HG02884 (cell line): ENCODE measurements around the gene PNLIPRP2.

ENCODE experiments used
- ATAC-seq: cut with Tn5 transposase; IDR thresholded peaks from one replicate; pipeline ENCODE4 v1.9.1; 2021; ENCODE audit warnings: mild to moderate bottlenecking, moderate library complexity; ENCODE audit not compliant: unreplicated experiment

PNLIPRP2 gene

DNA sequence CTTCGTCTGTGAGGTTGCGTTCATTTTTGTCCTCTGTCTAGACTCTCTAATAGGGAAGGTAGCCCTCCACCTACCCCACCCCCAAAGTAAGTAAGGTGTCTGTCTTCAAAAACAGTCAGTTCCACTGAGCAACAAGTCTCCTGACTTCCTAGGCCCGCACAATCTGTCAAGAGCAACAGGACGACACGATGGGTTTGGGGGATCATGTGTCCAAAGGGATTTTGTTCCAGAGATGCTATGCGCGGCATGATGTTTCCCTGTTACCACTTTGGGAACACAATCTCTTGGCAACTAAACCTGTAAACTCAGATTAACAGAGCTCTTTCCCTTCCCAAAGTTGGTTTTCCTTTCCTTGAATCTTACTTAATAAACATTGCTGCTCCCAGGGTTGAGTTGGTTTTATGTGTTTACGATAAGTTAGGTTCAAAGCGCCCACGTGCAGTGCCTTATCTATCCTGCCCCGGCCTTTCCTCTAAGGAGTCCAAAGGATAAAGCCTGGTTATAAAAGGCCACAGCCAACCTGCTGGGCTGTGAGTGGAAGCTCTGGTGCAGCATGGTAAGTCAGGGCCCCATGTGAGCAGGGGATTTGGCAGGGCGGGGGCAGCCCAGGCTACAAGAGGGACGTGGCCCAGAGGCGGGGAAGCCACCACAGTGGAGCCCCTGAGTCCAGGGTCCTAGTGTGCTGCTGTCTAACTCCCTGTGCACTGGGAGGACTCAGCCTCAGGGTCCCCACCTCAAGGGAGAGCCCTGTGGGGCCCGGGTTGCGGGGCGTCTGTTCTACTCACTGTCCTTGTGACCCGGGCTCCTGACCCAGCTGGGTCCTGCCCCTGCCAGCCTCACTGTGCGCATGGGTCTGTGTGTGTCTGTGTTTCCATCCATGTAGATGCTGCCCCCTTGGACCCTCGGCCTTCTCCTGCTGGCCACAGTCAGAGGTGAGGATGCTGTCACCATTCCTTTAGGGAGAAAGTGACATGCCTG, at the start of gene PNLIPRP2:
Gene PNLIPRP2, plus strand, starts transcription at position 531 of the 978 bp plus-strand sequence.
- no peak for ATAC-seq

- no peak for ATAC-seq
These were observed 46.0 kb upstream of the PNLIPRP2 start for GRCh38 chr10:116574797-116575196.

- ATAC-seq = no peak
These were observed 32.7 kb upstream of the PNLIPRP2 start for GRCh38 chr10:116587878-116588591.

DNA sequence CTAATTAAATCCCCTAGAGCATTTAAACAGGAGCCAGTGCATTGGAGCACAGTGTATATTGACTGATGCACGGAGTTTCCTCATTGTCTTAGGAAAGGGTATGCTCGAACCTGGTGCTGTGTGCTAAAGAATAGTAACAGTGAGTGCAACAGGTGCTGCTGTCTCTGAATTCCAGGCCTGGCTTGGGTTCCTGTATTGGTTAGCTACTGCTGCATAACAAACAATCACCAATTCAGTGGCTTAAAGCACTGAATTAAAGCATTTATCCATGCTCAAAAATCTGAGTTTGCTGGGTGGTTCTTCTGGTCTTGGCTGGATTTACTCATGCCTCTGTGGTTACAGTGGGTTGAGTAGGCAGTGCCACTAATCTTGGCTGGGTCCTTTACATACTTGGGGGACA, 31.8 kb upstream of the PNLIPRP2 start:
- ATAC-seq = no peak

DNA sequence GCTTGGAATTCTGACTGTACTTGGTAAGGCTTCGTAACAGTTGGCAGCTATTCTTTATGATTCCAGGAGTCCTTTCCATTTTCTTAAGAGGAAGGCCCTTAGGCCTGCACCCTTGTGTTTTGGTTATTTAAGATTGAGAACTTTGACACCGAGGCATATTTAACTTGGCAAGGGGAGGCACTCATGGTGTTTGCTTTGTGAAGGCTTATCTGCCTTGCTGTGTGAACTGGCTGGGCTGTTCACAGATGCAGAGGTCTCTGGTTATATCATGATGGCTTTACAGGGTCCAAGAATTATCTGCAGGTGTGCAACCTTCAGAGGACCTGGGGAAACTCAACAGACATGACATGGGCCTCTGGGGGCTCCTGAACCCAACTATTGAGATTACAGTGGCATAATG, 30.8 kb upstream of the PNLIPRP2 start:
- ATAC-seq = no peak

GRCh38 chr10:116590590-116591444, 29.9 kb upstream of the PNLIPRP2 start, which contains the start of gene PNLIPRP1:
TSS of gene PNLIPRP1 (plus strand) at chr10:116590959. CDS start at chr10:116591130, 171 bp downstream.
- ATAC-seq = no peak

GRCh38 chr10:116593139-116593740, 27.5 kb upstream of the PNLIPRP2 start:
- no peak for ATAC-seq

GRCh38 chr10:116594525-116595035, 26.2 kb upstream of the PNLIPRP2 start:
- no peak for ATAC-seq

- no peak for ATAC-seq
These were observed 24.7 kb upstream of the PNLIPRP2 start for GRCh38 chr10:116596062-116596461.

DNA sequence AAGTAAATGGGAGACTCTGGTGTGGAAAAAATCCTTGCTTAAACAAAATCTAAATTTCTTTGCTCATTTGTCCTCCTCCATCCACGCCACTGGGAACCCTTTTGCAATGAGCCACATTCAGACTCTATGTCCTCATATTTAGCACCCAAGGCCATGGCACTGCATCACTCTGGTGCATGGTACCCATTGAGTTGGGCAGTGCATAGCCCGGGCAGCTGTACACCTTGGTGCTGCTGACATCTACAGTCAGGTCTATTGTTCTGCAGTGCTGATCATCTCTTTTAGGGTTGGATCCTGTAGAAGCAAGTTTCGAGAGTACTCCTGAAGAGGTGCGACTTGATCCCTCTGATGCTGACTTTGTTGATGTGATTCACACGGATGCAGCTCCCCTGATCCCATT, 23.2 kb upstream of the PNLIPRP2 start:
- ATAC-seq = no peak

- no peak for ATAC-seq
These were observed 22.4 kb upstream of the PNLIPRP2 start for GRCh38 chr10:116598329-116598728.

DNA sequence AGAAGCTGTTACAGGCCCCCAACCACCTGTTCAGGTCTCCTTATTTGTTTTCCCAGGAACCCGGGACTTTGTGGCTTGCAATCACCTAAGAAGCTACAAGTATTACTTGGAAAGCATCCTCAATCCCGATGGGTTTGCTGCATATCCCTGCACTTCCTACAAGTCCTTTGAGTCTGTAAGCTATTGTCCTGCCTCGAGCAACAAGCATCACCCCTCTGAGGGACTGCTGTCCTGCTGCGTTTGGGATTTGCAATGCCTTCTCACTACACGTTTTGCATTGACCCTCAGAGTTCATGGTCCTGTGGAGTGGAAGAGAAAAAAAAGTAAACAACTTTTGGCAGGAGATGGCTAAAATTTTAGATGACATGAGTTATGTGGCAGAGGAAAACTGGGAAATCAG, 20.8 kb upstream of the PNLIPRP2 start:
- no peak for ATAC-seq

DNA sequence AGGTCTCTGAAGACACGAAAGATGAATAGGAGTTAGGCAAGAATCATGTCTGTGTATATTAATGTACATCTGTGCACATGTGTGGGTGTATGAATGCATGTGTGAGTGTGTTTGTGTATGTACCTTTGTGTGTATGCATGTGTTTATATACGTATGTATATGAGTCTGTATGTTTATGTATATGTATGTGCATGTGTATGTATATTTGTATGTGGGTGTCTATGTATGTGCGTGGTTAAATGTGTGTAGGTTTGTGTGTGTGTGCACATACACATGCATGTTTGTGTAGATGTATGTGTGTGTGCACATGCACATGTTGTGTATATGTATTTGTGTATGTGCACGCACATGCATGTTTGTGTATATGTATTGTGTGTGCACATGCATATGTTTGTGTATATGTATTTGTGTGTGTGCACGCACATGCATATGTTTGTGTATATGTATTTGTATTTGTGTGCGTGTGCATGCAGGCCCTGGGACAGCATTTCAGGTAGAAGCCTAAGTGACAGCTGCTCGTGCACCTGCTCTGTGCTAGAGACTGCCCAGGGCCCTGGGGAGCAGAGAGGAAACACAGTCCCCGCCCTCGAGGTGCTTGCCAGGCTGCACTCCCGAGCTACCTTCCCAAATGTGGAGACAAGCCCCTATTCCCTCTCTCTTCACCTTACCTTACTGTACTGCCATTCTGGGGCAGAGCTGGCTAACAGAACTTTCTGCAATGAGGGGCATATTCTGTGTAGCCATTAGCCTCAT, 17.9 kb upstream of the PNLIPRP2 start:
- no peak for ATAC-seq

GRCh38 chr10:116606061-116606483, 14.7 kb upstream of the PNLIPRP2 start:
- no peak for ATAC-seq

DNA sequence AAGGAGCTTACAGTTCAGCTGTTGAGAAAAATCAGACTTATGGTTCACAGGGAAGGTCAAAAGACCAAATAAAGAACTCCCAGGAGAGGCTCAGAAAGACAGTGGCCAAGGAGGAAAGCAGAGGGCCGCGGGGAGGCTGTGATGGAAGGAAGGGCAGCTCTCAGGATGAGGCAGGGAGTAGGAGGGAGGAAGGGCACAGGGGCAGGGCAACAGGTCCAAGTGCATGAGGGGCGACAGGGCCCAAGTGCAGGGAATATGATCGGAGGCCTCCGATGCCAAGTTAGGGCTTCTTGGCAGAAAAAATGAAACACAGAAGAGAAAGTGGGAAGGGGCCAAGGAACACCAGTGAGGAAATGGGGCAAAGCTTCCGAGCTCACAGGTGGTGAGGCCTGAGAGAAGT, 13.4 kb upstream of the PNLIPRP2 start:
- no peak for ATAC-seq

DNA sequence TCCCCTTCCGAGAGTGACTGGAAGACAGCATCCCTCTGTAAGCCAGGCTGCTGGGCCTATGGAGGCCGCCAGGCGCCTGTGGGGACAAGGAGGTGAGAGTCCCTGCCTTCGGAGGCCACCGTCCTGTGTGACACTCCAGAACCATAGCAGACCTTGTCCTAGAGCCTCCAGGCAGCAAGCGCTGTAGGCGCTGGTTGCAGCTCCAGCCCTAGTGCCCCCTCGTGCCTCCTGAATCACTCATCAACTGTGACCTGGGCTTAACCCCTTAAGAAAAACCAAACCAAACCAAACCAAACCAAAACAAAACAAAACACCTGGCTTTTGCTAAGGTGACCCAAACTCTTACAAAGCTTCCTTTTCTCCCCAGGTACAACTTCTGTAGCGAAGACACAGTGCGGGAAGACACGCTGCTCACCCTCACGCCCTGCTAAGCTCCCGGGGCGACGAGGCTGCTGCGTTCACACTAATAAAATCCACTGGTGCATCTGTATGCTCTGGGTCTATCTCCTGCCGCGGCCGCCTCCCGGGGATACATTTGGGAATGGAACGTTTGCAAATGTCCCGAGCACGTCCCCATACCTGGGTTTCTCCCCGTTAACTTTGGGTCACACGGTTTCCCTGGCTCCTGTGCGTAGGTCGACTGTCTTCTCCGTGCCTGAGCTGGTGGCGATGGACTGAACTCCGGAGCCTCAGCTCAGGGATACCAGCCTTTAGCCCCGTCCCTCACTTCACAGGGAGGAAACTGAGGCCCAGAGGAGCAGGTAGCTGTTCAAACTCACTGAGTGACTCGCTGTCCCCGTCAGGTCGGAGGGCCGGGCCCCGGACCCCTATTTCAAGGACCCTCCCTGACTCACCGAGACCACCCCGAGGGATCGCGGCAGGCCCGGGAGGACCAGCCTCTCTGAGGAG, 11.8 kb upstream of the PNLIPRP2 start:
- no peak for ATAC-seq

DNA sequence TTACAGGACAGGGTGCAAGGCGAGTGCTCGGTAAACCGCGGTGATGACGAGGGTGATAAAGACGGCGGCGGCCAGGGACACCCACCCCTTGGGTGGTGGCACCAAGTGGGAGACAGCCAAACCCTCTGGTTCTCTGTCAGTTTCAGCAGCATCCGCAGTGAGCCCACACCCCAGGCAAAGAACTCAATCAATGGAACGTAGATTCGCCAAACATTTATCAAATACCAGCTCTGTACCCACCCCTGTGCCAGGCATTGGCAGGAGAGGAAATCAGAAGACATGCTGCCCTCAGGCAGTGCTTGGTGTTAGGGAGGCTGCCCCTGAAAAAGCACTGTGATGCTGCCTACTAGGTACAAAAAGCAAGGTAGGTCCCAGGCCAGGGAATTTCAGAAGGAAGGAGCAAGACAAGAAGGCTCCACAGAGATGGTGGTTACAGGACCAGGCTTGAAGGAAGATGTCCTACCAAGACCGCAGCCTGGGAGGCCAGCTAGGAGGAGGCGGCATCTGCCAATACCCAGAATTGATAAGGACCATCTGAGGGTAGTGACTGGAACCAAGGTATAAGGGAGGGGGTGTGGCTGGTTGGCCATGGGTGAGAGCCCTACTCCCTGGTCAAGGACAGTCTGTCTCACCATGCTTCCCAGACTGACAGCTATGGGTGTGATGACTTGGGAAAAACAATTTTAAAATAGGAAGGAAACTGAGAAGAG, 10.2 kb upstream of the PNLIPRP2 start:
- no peak for ATAC-seq

- no peak for ATAC-seq
These were observed 9.6 kb upstream of the PNLIPRP2 start for GRCh38 chr10:116611153-116611545.
